K562 (cell line): ENCODE data around the gene CYB5D1. TPM values are rescaled to one million over a fixed set of nuclear protein-coding genes. Genes with fewer than 3 reads are reported as not detected.

Experiments
- ATF3 ChIP-seq, 2 experiments: fragments of 450-650 bp in 1 of 2; sonication (generic) in 1 of 2; formaldehyde crosslinking in 1 of 2; IDR thresholded peaks in 1 of 2; conservative IDR thresholded peaks in 1 of 2; 2 replicates each; pipeline versions ENCODE4 v1.6.1 to v1.8.1; 2016 to 2023; ENCODE audit warnings: mild to moderate bottlenecking in 2 of 2, moderate library complexity in 2 of 2, inconsistent platforms in 1 of 2, missing genetic modification reagents in 1 of 2
- ATF4 ChIP-seq: fragments of 450-650 bp; formaldehyde crosslinking; IDR thresholded peaks from 2 replicates; pipeline ENCODE4 v1.4.0; 2022; ENCODE audit warnings: mild to moderate bottlenecking, moderate library complexity
- EP300 ChIP-seq: IDR thresholded peaks from 2 replicates; pipeline ENCODE4 v1.6.1; 2012; ENCODE audit warnings: low read length, improper control_type of control experiment
- ETV6 ChIP-seq, 3 experiments: fragments of 150-350 bp in 1 of 3; sonication (generic) in 1 of 3; formaldehyde crosslinking in 1 of 3; IDR thresholded peaks; 2 replicates each; pipeline versions ENCODE4 v1.6.1 to v1.8.0; 2014 to 2022; ENCODE audit warnings: borderline replicate concordance in 2 of 3, low read depth in 2 of 3, antibody characterized with exemption in 1 of 3, low read length in 1 of 3, mild to moderate bottlenecking in 1 of 3, missing genetic modification reagents in 1 of 3
- JUN ChIP-seq, 2 experiments: sonication (generic) in 1 of 2; formaldehyde crosslinking in 1 of 2; IDR thresholded peaks; 2 replicates each; pipeline versions ENCODE4 v1.6.1 to v1.8.0; 2012 to 2022; ENCODE audit warnings: borderline replicate concordance in 2 of 2, mild to moderate bottlenecking in 2 of 2, improper control_type of control experiment in 1 of 2, low read depth in 1 of 2, low read length in 1 of 2, missing genetic modification reagents in 1 of 2
- L3MBTL2 ChIP-seq: fragments of 450-650 bp; IDR thresholded peaks from 2 replicates; pipeline ENCODE4 v1.6.1; 2016; ENCODE audit warnings: mild to moderate bottlenecking, moderate library complexity
- MYC ChIP-seq, 2 experiments: fragments of 250-450 bp in 1 of 2; sonication (Bioruptor Pico) in 1 of 2; IDR thresholded peaks; 2 replicates each; pipeline versions ENCODE4 v1.5.1 to v1.6.1; 2012 to 2021; ENCODE audit warnings: low read depth in 2 of 2, borderline replicate concordance in 1 of 2, improper control_type of control experiment in 1 of 2, low read length in 1 of 2, mild to moderate bottlenecking in 1 of 2, moderate library complexity in 1 of 2
- POLR2H ChIP-seq: IDR thresholded peaks from 2 replicates; pipeline ENCODE4 v1.6.1; 2016; ENCODE audit warnings: missing genetic modification characterization, low read depth, mild to moderate bottlenecking, control low read depth, missing compliant biosample characterization, moderate library complexity
- RB1 ChIP-seq: fragments of 450-650 bp; IDR thresholded peaks from 2 replicates; pipeline ENCODE4 v1.6.1; 2017; ENCODE audit warnings: low read depth, mild to moderate bottlenecking
- RBFOX2 ChIP-seq: fragments of 200-400 bp; formaldehyde crosslinking; IDR thresholded peaks from 2 replicates; pipeline ENCODE4 v1.6.1; 2017; ENCODE audit warnings: low read depth, mild to moderate bottlenecking, low read length, moderate library complexity
- TAF7 ChIP-seq: fragments of 450-650 bp; IDR thresholded peaks from 2 replicates; pipeline ENCODE4 v1.6.1; 2016; ENCODE audit warnings: missing genetic modification characterization, missing compliant biosample characterization
- THAP12 ChIP-seq: fragments of 250-450 bp; sonication (Bioruptor Pico); IDR thresholded peaks from 2 replicates; pipeline ENCODE4 v1.9.0; 2021; ENCODE audit warnings: mild to moderate bottlenecking, inconsistent platforms
- ZBTB11 ChIP-seq, 3 experiments: fragments of 200-800 bp in 1 of 3; fragments of 250-450 bp in 1 of 3; fragments of 450-650 bp in 1 of 3; sonication (Bioruptor Pico) in 1 of 3; sonication (Bioruptor generic) in 1 of 3; formaldehyde crosslinking in 1 of 3; IDR thresholded peaks; 2 replicates each; pipeline versions ENCODE4 v1.6.1 to v1.8.0; 2016 to 2022; ENCODE audit warnings: mild to moderate bottlenecking in 2 of 3, missing genetic modification characterization in 2 of 3, missing compliant biosample characterization in 1 of 3, moderate library complexity in 1 of 3
- ZC3H11A ChIP-seq: IDR thresholded peaks from 2 replicates; pipeline ENCODE4 v1.6.1; 2012; ENCODE audit warnings: low read depth, low read length, improper control_type of control experiment
- ZNF174 ChIP-seq: fragments of 250-450 bp; sonication (Bioruptor Pico); IDR thresholded peaks from 2 replicates; pipeline ENCODE4 v1.4.0; 2020; ENCODE audit warnings: mild to moderate bottlenecking
- polyA plus RNA-seq, 8 experiments: library from polyadenylated mRNA; depleted of rRNA in 4 of 8; stranded (reverse) in 5 of 8; unstranded in 3 of 8; fragments of >200 nt; fragmentation: Nextera tagmentation in 2 of 8; fragmentation: Illumina TruSeq in 1 of 8; extraction: Ambion mirVana in 2 of 8; extraction: Trizol in 1 of 8; gene quantifications; 2 replicates each; pipeline versions ENCODE4 v1.2.1 to v1.2.3, GENCODE V29; 2011 to 2014; ENCODE audit warnings: inconsistent platforms in 1 of 8, missing spikeins in 1 of 8
- total RNA-seq, 7 experiments: library from RNA; depleted of rRNA in 6 of 7; stranded (reverse); fragments of >200 nt in 6 of 7; fragmentation: Illumina TruSeq in 2 of 7; extraction: Trizol in 2 of 7; gene quantifications; 2 replicates each; pipeline versions ENCODE4 v1.2.1 to v1.2.3, GENCODE V29; 2011 to 2021; ENCODE audit warnings: low replicate concordance in 1 of 7

CYB5D1 gene
- total and polyA plus RNA-seq, 9 of the 15 experiments (the other 6 are each of a cell fraction or from before 2014, with no cell fraction given) = 2.4 to 7.9 (median 5.7) TPM

GRCh38 chr17:7842380-7843256, 15.2 kb upstream of the CYB5D1 start (continued):
- TF ChIP-seq JUN (IDR thresholded peaks at IDR 0.05; ENCODE audit: borderline replicate concordance, low read depth, low read length) = peak; percentile 24; the same call in 1 of the 2 replicates
- no peak for TF ChIP-seq JUN (CRISPR knock-in tag; IDR thresholded peaks at IDR 0.05; ENCODE audit: borderline replicate concordance)
- TF ChIP-seq RBFOX2 = peak; percentile 78
- TF ChIP-seq POLR2H (tag) = no peak
- 0 out of 2 replicates have a peak, but pooled peaks have one; percentile 9 for TF ChIP-seq THAP12 (CRISPR knock-in tag)
- 0 out of 2 replicates have a peak, but pooled peaks have one; percentile 9 for TF ChIP-seq EP300
- no peak for TF ChIP-seq ZC3H11A
- TF ChIP-seq ZNF174 (CRISPR knock-in tag) = no peak
- TF ChIP-seq RB1 = 0 out of 2 replicates have a peak, but pooled peaks have one; percentile 13
- peak in 1 of 3 experiments; percentile 86; a peak in 2 of 6 replicates for TF ChIP-seq ZBTB11 (CRISPR knock-in tag; IDR thresholded peaks at IDR 0.05)
- no peak for TF ChIP-seq ATF4 (CRISPR knock-in tag)
- TF ChIP-seq ETV6 (IDR thresholded peaks at IDR 0.05; ENCODE audit: borderline replicate concordance in 1 of 2, low read depth in 2 of 2, low read length in 1 of 2) = peak; percentile 98
- no peak for TF ChIP-seq ETV6 (CRISPR knock-in tag; IDR thresholded peaks at IDR 0.05; ENCODE audit: borderline replicate concordance)
- TF ChIP-seq TAF7 = 0 out of 2 replicates have a peak, but pooled peaks have one; percentile 11
- TF ChIP-seq ATF3 (IDR thresholded peaks at IDR 0.05) = peak; percentile 92
- peak; percentile 51; the same call in 1 of the 2 replicates for TF ChIP-seq ATF3 (CRISPR knock-in tag; conservative IDR thresholded peaks at IDR 0.05)
- no peak for TF ChIP-seq MYC (IDR thresholded peaks at IDR 0.05; ENCODE audit: low read depth, low read length)
- no peak for TF ChIP-seq MYC (CRISPR knock-in tag; IDR thresholded peaks at IDR 0.05; ENCODE audit: borderline replicate concordance, low read depth)
- 0 out of 2 replicates have a peak, but pooled peaks have one; percentile 24 for TF ChIP-seq L3MBTL2
